Nephron (organoid): Measurements from ENCODE around the gene NCOA3.

Experiments
- H3K27ac Mint-ChIP-seq, 3 experiments: 2 replicates each; pipeline ENCODE4 v1.8.0; 2020; ENCODE audit warnings: mixed read lengths in 3 of 3, mild to moderate bottlenecking in 2 of 3, moderate library complexity in 1 of 3
- H3K27me3 Mint-ChIP-seq: 2 replicates; pipeline ENCODE4 v1.8.0; 2021; ENCODE audit warnings: low read depth, mild to moderate bottlenecking, moderate library complexity, mixed read lengths
- H3K36me3 Mint-ChIP-seq: 2 replicates; pipeline ENCODE4 v1.8.0; 2020; ENCODE audit warnings: low read depth, mixed read lengths
- H3K4me1 Mint-ChIP-seq: 2 replicates; pipeline ENCODE4 v1.8.0; 2020; ENCODE audit warnings: mixed read lengths
- H3K4me3 Mint-ChIP-seq, 3 experiments: 2 replicates each; pipeline ENCODE4 v1.8.0; 2020; ENCODE audit warnings: mild to moderate bottlenecking in 3 of 3, mixed read lengths in 3 of 3, moderate library complexity in 2 of 3
- H3K9me3 Mint-ChIP-seq: 2 replicates; pipeline ENCODE4 v1.8.0; 2020; ENCODE audit warnings: mixed read lengths
- CTCF ChIP-seq, 3 experiments: fragments of 200-600 bp; sonication (generic); IDR thresholded peaks; one replicate each; pipeline ENCODE4 v1.5.0; 2021; ENCODE audit warnings: antibody characterized with exemption in 3 of 3; ENCODE audit not compliant: unreplicated experiment in 3 of 3

Gene NCOA3

DNA sequence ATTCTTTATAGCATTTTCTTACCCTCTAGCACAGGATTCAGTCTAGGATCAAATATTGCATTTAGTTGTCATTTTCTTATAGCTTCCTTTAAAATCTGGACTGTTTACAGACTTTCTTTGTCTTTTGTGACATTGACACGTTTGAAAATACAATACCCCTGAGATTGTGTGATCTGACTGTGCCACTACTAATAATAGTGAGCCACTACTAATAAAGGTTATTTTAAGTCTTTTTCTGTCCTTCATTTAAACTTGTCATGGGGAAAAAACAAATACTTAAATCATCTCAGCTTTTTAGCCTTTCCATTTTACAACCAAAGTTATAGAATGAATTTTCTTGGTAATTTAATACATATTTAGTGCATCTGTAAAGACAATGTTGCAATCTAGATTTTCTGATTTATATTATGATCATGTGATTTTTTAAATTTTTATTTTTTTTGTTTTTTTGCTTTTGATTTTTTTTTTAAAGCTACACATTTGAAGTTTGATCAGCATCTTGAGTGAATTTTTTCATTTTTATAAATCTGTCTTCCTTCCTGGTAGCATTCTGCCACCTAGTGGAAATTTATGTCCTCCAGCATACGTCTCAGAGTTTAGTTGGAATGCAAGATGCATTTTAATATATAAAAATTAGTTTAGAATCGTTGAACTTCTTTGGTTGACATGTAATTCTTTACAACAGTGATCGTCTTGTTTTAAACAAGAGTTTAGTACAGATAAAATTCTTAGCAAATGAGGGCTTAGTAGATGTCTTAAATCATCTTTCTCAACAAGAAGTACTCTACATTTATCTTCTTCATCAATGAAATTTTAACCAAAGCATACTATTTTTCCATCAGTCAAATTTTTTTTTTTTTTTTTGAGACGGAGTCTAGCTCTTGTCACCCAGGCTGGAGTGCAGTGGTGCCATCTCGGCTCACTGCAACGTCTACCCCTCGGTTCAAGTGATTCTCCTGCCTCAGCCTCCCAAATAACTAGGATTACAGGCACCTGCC is 119.4 kb downstream of the NCOA3 start:
- H3K9me3 Mint-ChIP-seq: no peaks in the 10 kb centered on the region
- no peak overlapping the region for H3K27ac Mint-ChIP-seq
- no peak overlapping the region for H3K4me3 Mint-ChIP-seq
- no peaks in the 10 kb centered on the region for H3K27me3 Mint-ChIP-seq
- peaks cover 29% of the 10 kb centered on the region for H3K36me3 Mint-ChIP-seq
- no peaks in the 10 kb centered on the region for H3K4me1 Mint-ChIP-seq
- peak; percentile 77 to 92 (median 86) for TF ChIP-seq CTCF (IDR thresholded peaks at IDR 0.05; ENCODE audit: unreplicated experiment in 3 of 3)

- Mint-ChIP-seq H3K9me3 (no peaks in the 10 kb centered on the region), H3K4me3 (no peak overlapping the region), H3K27ac (no peak overlapping the region), H3K27me3 (no peaks in the 10 kb centered on the region), H3K4me1 (no peaks in the 10 kb centered on the region), H3K36me3 (peaks cover 40% of the 10 kb centered on the region)
- no peak for TF ChIP-seq CTCF (IDR thresholded peaks at IDR 0.05; ENCODE audit: unreplicated experiment in 3 of 3)
These were observed 120.5 kb downstream of the NCOA3 start for GRCh38 chr20:47622118-47622665.

- TF ChIP-seq CTCF (IDR thresholded peaks at IDR 0.05; ENCODE audit: unreplicated experiment in 3 of 3): no peak
- peaks cover 48% of the 10 kb centered on the region for H3K36me3 Mint-ChIP-seq
- no peaks in the 10 kb centered on the region for H3K4me1 Mint-ChIP-seq
- no peaks in the 10 kb centered on the region for H3K9me3 Mint-ChIP-seq
- H3K27ac Mint-ChIP-seq: no peak overlapping the region
- H3K4me3 Mint-ChIP-seq: no peak overlapping the region
- no peaks in the 10 kb centered on the region for H3K27me3 Mint-ChIP-seq
These were observed 121.5 kb downstream of the NCOA3 start for GRCh38 chr20:47623206-47623605.

- Mint-ChIP-seq H3K4me3 (no peak overlapping the region), H3K27ac (no peak overlapping the region), H3K27me3 (no peaks in the 10 kb centered on the region), H3K9me3 (no peaks in the 10 kb centered on the region), H3K36me3 (peaks cover 62% of the 10 kb centered on the region), H3K4me1 (no peaks in the 10 kb centered on the region)
- no peak for TF ChIP-seq CTCF (IDR thresholded peaks at IDR 0.05; ENCODE audit: unreplicated experiment in 3 of 3)
These were observed 125.9 kb downstream of the NCOA3 start for GRCh38 chr20:47627540-47627939.

GRCh38 chr20:47629907-47630306 is 128.2 kb downstream of the NCOA3 start:
- Mint-ChIP-seq H3K36me3 (peaks cover 58% of the 10 kb centered on the region), H3K9me3 (no peaks in the 10 kb centered on the region), H3K4me3 (no peak overlapping the region), H3K27ac (no peak overlapping the region), H3K4me1 (no peaks in the 10 kb centered on the region), H3K27me3 (no peaks in the 10 kb centered on the region)
- TF ChIP-seq CTCF (IDR thresholded peaks at IDR 0.05; ENCODE audit: unreplicated experiment in 3 of 3): no peak
